Esophagus muscularis mucosa (tissue), 3 donors: Measurements from ENCODE around the gene SLCO2B1.

Experiments
- POLR2A ChIP-seq: fragments of 450-650 bp; IDR thresholded peaks from one replicate; pipeline ENCODE4 v1.6.1; 2017; ENCODE audit warnings: antibody characterized with exemption, moderate library complexity, mild to moderate bottlenecking, low read depth
- TF ChIP-seq, protein P1 (sequence below), 3 experiments: fragments of 200-600 bp in 2 of 3; fragments of 450-650 bp in 1 of 3; sonication (generic) in 2 of 3; IDR thresholded peaks; one replicate each; pipeline ENCODE4 v1.5.1; 2017 to 2019; ENCODE audit warnings: antibody characterized with exemption in 3 of 3, mild to moderate bottlenecking in 2 of 3, moderate library complexity in 1 of 3

DNA sequence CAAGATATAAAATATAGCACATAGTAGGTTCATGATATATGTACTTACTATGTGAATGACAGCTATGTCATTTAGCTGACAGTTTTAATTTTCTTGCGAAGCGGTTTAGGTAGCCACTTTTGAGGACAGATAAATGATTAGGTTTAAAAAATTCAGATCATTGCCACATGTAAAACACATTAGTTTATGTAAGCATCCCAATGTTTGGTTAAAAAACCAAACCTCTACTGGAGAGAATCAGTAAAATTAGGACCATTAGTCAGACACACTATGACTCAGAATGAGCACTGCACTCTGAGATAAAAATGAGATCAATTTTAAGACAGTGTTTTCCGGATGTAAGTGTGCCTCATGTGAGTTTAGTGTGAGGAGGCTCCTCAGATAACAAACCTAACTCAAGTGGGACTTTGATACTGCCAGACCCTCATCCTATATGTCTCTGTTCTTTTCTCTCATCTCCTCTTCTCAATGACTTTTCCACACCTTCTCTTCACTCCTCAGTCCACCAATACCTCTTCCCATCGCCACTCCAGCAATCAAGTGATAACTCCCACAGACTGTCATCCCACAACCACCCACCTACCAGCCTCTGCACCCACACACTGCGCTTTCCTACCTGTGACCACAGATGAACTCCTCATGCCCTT lies 47.4 kb upstream of the SLCO2B1 start:
- TF ChIP-seq POLR2A = no peak
- TF ChIP-seq, protein P1, sequence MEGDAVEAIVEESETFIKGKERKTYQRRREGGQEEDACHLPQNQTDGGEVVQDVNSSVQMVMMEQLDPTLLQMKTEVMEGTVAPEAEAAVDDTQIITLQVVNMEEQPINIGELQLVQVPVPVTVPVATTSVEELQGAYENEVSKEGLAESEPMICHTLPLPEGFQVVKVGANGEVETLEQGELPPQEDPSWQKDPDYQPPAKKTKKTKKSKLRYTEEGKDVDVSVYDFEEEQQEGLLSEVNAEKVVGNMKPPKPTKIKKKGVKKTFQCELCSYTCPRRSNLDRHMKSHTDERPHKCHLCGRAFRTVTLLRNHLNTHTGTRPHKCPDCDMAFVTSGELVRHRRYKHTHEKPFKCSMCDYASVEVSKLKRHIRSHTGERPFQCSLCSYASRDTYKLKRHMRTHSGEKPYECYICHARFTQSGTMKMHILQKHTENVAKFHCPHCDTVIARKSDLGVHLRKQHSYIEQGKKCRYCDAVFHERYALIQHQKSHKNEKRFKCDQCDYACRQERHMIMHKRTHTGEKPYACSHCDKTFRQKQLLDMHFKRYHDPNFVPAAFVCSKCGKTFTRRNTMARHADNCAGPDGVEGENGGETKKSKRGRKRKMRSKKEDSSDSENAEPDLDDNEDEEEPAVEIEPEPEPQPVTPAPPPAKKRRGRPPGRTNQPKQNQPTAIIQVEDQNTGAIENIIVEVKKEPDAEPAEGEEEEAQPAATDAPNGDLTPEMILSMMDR (IDR thresholded peaks at IDR 0.05) = no peak
